Esophagus muscularis mucosa (tissue), 4 donors: ENCODE data around the gene BSCL2. TPM values are rescaled to one million over a fixed set of nuclear protein-coding genes. Genes with fewer than 3 reads are reported as not detected.

ENCODE experiments used
- DNase-seq: peaks from one replicate; pipeline ENCODE4 v3.0.0-alpha.2; 2017; ENCODE audit errors: extremely low spot score
- H3K27ac ChIP-seq, 4 donors: fragments of 200-600 bp; sonication (generic); replicated peaks in 1 of 4; 1 replicate in 3 of 4; 2 replicates in 1 of 4; pipeline ENCODE4 v1.5.1; 2016 to 2019; ENCODE audit warnings: mild to moderate bottlenecking in 1 of 4
- H3K27me3 ChIP-seq, 4 donors: fragments of 200-600 bp; sonication (generic); one replicate each; pipeline versions ENCODE4 v1.5.1 to v1.6.0; 2016 to 2019
- H3K36me3 ChIP-seq, 4 donors: fragments of 200-600 bp; sonication (generic); one replicate each; pipeline ENCODE4 v1.5.1; 2016 to 2019
- H3K4me1 ChIP-seq, 4 donors: fragments of 200-600 bp; sonication (generic); one replicate each; pipeline ENCODE4 v1.5.1; 2016 to 2019
- H3K4me3 ChIP-seq, 4 donors: fragments of 200-600 bp; sonication (generic); 1 replicate in 2 of 4; 2 replicates in 2 of 4; pipeline ENCODE4 v1.5.1; 2016 to 2019; ENCODE audit warnings: mild to moderate bottlenecking in 4 of 4, moderate library complexity in 1 of 4
- H3K9me3 ChIP-seq, 4 donors: fragments of 200-600 bp; sonication (generic); 1 replicate in 3 of 4; 2 replicates in 1 of 4; pipeline ENCODE4 v1.5.1; 2016 to 2019
- EP300 ChIP-seq: sonication (generic); formaldehyde crosslinking; IDR thresholded peaks from one replicate; pipeline ENCODE4 v1.6.1; 2017; ENCODE audit warnings: antibody characterized with exemption
- POLR2A ChIP-seq: fragments of 450-650 bp; IDR thresholded peaks from one replicate; pipeline ENCODE4 v1.6.1; 2017; ENCODE audit warnings: antibody characterized with exemption, moderate library complexity, mild to moderate bottlenecking, low read depth
- POLR2AphosphoS5 ChIP-seq, 2 donors: sonication (generic); formaldehyde crosslinking; IDR thresholded peaks; one replicate each; pipeline ENCODE4 v1.6.1; 2017; ENCODE audit warnings: antibody characterized with exemption in 2 of 2
- WGBS: methylation state at CpG from one replicate; pipeline ENCODE4 v1.1.5; 2018; 5-methylcytosine and 5-hydroxymethylcytosine counted together
- intact Hi-C: fragments of 100-400 bp; cut with DNase I; formaldehyde crosslinking; loops from one replicate; pipeline ENCODE4 v1.15.1; 2023
- total RNA-seq, 4 donors: library from RNA; depleted of rRNA; stranded (reverse); fragments of >200 nt; gene quantifications; one replicate each; pipeline versions ENCODE4 v1.1.0 to v1.2.1, GENCODE V29; 2016
- TF ChIP-seq, protein P1 (sequence below), 3 experiments: fragments of 200-600 bp in 2 of 3; fragments of 450-650 bp in 1 of 3; sonication (generic) in 2 of 3; IDR thresholded peaks; one replicate each; pipeline ENCODE4 v1.5.1; 2017 to 2019; ENCODE audit warnings: antibody characterized with exemption in 3 of 3, mild to moderate bottlenecking in 2 of 3, moderate library complexity in 1 of 3

BSCL2 gene
- total RNA-seq = 10 to 100 TPM; 25.3 to 58.1 (median 39.2) TPM

DNA sequence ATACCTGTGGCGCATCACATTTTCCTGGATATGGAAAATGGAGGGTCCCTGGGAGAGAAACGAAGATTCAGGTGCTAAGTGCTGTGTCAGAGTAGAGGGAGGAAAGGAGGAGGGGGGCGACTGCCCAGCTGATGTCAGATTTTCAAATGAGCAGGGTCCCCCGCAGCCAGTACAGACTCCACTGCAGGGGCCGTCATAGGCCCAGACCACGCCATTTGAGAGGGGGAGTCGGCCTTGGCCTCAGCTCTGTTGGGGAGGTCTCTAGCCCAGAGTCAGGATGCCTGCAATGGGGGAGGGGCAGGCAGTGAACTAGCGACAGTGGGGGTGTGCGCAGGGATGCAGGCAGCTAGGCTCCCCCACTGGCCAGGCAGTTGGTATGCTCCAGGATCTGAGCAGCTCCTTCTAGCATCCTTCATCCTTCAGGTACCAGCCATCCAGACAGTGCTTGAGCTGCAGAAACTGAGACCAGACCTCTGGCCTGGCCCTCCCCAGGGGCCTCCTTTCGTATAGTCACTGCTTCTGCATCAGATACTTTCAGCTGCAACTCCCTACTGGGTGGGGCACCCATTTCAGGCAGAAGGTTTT is at the start of gene BSCL2, which contains the start of gene GNG3:
TSS of gene BSCL2 (minus strand) at position 148 of the 585 bp plus-strand sequence. CDS start 229 bp downstream, outside the sequence.
TSS of gene GNG3 (plus strand) at position 400 of the 585 bp plus-strand sequence. CDS start 620 bp downstream, outside the sequence.
- no peak for DNase-seq
- TF ChIP-seq POLR2A = no peak
- no peaks in the 10 kb centered on the region for H3K9me3 ChIP-seq
- H3K4me1 ChIP-seq = peaks cover 34 to 51% (median 44%) of the 10 kb centered on the region in 4 donors
- peaks cover 13 to 24% (median 22%) of the 10 kb centered on the region in 4 donors for H3K36me3 ChIP-seq
- H3K27me3 ChIP-seq = no peaks in the 10 kb centered on the region
- H3K4me3 ChIP-seq = peak within 1 kb of the TSS; percentile 70 to 77 (median 74)
- WGBS = 72% methylated on average over 7 of the region's 10 CpGs
- intact Hi-C loops = no loop called here
- H3K27ac ChIP-seq = peak within 1 kb of the TSS; percentile 91 to 95 (median 92)

DNA sequence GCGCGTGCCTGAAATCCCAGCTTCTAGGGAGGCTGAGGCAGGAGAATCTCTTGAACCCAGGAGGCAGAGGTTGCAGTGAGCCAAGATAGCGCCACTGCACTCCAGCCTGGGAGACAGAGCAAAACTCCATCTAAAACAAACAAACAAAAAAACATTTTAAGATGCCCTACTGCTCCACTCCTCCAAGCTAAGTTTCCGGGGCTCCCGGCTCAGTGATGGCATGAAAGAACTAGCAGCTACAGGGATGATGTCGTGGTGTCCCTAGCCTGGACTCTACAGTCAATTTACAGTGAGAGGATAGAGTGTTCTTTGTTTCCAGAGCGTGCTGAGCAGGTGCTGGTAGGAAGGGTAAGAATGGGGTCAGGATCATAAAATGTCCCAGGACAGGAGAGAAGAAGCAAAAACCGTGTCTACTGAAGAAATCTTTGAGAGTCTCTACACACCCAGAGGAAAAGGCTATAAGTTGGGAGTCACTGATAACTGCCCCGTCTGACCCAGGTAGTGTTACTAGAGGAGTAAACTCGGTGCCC is 47.9 kb upstream of the BSCL2 start:
- Histone ChIP-seq H3K9me3 (no peaks in the 10 kb centered on the region), H3K4me3 (no peak overlapping the region), H3K4me1 (peaks cover 17 to 43% (median 37%) of the 10 kb centered on the region in 4 donors), H3K27ac (no peak overlapping the region), H3K36me3 (peaks cover 10 to 18% (median 15%) of the 10 kb centered on the region in 4 donors), H3K27me3 (no peaks in the 10 kb centered on the region)
- DNase-seq = no peak
- no peak for TF ChIP-seq POLR2A
- TF ChIP-seq, protein P1, sequence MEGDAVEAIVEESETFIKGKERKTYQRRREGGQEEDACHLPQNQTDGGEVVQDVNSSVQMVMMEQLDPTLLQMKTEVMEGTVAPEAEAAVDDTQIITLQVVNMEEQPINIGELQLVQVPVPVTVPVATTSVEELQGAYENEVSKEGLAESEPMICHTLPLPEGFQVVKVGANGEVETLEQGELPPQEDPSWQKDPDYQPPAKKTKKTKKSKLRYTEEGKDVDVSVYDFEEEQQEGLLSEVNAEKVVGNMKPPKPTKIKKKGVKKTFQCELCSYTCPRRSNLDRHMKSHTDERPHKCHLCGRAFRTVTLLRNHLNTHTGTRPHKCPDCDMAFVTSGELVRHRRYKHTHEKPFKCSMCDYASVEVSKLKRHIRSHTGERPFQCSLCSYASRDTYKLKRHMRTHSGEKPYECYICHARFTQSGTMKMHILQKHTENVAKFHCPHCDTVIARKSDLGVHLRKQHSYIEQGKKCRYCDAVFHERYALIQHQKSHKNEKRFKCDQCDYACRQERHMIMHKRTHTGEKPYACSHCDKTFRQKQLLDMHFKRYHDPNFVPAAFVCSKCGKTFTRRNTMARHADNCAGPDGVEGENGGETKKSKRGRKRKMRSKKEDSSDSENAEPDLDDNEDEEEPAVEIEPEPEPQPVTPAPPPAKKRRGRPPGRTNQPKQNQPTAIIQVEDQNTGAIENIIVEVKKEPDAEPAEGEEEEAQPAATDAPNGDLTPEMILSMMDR (IDR thresholded peaks at IDR 0.05) = no peak
- TF ChIP-seq POLR2AphosphoS5 (IDR thresholded peaks at IDR 0.05) = no peak
- TF ChIP-seq EP300 = no peak
- 87% methylated on average over 10 of the region's 10 CpGs for WGBS
- intact Hi-C loops = no loop called here

DNA sequence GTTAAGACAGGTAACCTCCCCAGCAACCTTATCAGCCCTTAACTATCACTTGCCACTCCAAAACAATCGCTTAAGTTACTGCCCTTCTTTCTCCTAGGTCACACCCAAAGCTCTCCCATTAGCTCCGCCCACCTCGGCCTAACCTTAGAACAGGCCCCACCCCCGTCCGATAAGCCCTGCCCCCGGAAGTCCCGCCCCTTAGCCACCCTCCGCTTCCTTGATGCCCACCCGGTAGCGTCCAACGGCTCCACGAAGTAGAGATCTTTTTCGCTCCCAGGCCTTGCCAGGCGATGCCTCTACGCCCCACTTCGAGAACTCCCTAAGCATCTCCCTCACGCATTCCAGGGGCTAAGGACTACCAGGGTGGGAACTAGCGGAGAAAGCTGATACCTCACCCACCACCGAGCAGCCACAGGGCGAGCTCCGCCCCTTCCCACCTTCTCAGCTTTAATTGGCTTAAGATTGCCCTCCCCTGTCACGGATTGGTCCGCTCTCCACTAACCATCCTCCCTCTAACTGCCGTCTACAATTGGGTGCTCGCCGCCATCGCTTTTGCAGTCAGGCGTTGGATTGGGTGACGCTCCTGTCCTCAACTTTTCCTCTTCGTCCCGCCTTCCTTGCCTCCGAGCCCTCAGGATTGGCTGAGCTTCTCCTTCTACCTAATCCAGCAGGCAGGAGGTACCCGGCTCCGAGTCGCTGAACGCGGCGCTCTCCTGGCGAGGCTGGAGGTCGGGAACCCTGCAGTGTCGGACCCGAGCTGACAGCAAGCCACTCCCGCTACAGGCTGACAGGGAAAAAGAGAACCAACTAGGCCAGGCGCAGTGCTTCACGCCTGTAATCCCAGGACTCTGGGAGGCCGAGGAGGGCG is 46.7 kb upstream of the BSCL2 start, which contains the start of gene ZBTB3:
TSS of gene ZBTB3 (minus strand) at position 425 of the 868 bp plus-strand sequence. CDS start 496 bp downstream, outside the sequence.
- peak; percentile 100 for DNase-seq
- Histone ChIP-seq H3K4me3 (peak within 1 kb of the TSS; percentile 67 to 72 (median 70)), H3K36me3 (peaks cover 10 to 25% (median 22%) of the 10 kb centered on the region in 4 donors), H3K4me1 (peaks cover 17 to 48% (median 40%) of the 10 kb centered on the region in 4 donors), H3K27me3 (no peaks in the 10 kb centered on the region), H3K9me3 (no peaks in the 10 kb centered on the region), H3K27ac (peak within 1 kb of the TSS; percentile 89 to 94 (median 90))
- peak; percentile 72 for TF ChIP-seq POLR2A
- peak; percentile 74 to 96 for TF ChIP-seq POLR2AphosphoS5 (IDR thresholded peaks at IDR 0.05)
- TF ChIP-seq, protein P1 (IDR thresholded peaks at IDR 0.05) = peak in 2 of 3 experiments; percentile 11 to 18
- TF ChIP-seq EP300 = no peak
- WGBS = 0% methylated on average over 43 of the region's 47 CpGs
- intact Hi-C loops = no loop called here

DNA sequence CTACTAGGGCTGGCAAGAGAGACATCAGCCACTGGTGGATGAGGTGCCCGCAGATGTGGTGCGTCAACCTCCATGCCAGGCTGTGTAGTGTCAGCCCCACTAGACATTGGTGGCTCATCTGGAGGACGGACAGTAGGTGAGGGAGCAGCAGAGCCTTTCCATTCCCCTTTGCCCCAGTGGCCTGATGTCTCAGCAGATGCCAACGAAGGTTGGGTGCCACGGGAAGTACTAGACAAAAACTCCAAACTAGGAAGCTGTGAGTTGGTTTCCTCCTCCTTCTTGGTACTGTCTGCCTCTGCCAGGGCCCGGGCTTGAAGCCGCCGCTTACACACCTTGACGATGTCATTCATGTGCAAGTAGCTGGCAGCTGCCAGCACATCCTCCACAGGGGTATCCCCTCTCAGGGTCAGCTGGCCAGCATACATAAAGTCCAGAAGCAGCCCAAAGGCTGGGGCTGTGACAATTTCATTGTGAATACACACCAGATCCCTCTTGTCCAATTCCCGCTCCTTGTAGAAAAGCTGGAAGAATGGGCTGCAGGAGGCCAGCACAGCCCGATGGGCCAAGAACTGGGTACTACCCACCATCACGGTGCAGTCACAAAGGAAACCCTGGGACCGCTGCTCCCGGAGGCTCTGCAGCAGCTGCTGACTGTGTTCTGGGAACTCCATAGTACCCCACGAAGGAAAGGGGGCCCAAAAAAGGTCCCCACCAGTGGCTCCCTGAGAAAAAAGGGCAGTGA is 45.9 kb upstream of the BSCL2 start:
- H3K27ac ChIP-seq = peak overlapping the region; percentile 89 to 94 (median 90)
- H3K9me3 ChIP-seq = no peaks in the 10 kb centered on the region
- intact Hi-C loops = no loop called here
- TF ChIP-seq EP300 (no peak), POLR2A (no peak), POLR2AphosphoS5 (IDR thresholded peaks at IDR 0.05) (no peak)
- TF ChIP-seq, protein P1 (IDR thresholded peaks at IDR 0.05) = no peak
- no peak for DNase-seq
- peak overlapping the region; percentile 67 to 72 (median 70) for H3K4me3 ChIP-seq
- WGBS = 85% methylated on average over 15 of the region's 15 CpGs
- H3K36me3 ChIP-seq = peaks cover 10 to 28% (median 27%) of the 10 kb centered on the region in 4 donors
- no peaks in the 10 kb centered on the region for H3K27me3 ChIP-seq
- peaks cover 17 to 48% (median 40%) of the 10 kb centered on the region in 4 donors for H3K4me1 ChIP-seq
